ENCODE measurements around the gene PARP15. TPM values are rescaled to one million over a fixed set of nuclear protein-coding genes. Genes with fewer than 3 reads are reported as not detected.
A peak's percentile ranks its signal among the peaks of the same experiment; 100 is the strongest.

The PARP15 gene
- total RNA-seq, 1 donor: 0.72 TPM

DNA sequence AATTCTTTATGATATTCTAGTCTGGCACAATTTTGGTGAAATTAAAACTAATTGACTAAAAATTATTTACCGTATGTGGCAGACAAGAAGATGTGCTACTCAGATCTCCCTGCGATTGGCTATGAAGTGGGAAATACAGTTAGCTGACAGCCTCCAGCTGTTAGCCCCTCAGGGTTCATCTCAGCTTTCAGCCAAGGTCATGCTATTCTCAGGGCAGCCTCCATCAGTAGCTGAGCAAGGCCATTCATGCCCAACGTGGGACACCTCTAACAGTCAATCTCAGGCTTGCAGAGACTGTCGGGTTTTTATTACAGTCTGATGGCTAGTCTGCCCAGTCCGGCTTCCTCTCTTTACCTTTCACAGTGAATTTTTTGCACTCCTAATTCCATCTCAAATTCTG, 20.1 kb upstream of the PARP15 start:
- no peak overlapping the region for H3K4me3 ChIP-seq (ENCODE audit: low read depth, low read length)
- no peak for DNase-seq (ENCODE audit: low read depth)
- TF ChIP-seq, protein P1, sequence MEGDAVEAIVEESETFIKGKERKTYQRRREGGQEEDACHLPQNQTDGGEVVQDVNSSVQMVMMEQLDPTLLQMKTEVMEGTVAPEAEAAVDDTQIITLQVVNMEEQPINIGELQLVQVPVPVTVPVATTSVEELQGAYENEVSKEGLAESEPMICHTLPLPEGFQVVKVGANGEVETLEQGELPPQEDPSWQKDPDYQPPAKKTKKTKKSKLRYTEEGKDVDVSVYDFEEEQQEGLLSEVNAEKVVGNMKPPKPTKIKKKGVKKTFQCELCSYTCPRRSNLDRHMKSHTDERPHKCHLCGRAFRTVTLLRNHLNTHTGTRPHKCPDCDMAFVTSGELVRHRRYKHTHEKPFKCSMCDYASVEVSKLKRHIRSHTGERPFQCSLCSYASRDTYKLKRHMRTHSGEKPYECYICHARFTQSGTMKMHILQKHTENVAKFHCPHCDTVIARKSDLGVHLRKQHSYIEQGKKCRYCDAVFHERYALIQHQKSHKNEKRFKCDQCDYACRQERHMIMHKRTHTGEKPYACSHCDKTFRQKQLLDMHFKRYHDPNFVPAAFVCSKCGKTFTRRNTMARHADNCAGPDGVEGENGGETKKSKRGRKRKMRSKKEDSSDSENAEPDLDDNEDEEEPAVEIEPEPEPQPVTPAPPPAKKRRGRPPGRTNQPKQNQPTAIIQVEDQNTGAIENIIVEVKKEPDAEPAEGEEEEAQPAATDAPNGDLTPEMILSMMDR (IDR thresholded peaks at IDR 0.05; ENCODE audit: insufficient read depth, low read length): no peak

DNA sequence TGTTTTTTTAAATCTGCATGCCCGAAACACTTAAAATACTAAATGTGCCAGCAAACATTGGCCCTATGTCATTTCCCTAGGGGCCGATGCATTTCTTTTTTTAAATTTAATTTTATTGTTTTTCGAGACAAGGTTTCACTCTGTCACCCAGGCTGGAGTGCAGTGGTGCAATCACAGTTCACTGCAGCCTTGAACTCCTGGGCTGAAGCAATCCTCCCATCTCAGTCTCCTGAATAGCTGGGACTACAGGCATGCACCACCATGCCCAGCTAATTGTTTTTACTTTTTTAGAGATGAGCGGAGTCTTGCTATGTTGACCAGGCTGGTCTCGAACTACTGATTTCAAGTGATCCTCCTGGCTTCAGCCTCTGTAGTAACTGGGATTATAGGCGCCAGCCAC, 18.8 kb upstream of the PARP15 start:
- no peak for DNase-seq (ENCODE audit: low read depth)
- H3K4me3 ChIP-seq (ENCODE audit: low read depth, low read length): no peak overlapping the region
- TF ChIP-seq, protein P1 (IDR thresholded peaks at IDR 0.05; ENCODE audit: insufficient read depth, low read length): no peak

GRCh38 chr3:122559906-122560305, 17.5 kb upstream of the PARP15 start:
- no peak for DNase-seq (ENCODE audit: low read depth)
- TF ChIP-seq, protein P1 (IDR thresholded peaks at IDR 0.05; ENCODE audit: insufficient read depth, low read length): no peak
- H3K4me3 ChIP-seq (ENCODE audit: low read depth, low read length): no peak overlapping the region

DNA sequence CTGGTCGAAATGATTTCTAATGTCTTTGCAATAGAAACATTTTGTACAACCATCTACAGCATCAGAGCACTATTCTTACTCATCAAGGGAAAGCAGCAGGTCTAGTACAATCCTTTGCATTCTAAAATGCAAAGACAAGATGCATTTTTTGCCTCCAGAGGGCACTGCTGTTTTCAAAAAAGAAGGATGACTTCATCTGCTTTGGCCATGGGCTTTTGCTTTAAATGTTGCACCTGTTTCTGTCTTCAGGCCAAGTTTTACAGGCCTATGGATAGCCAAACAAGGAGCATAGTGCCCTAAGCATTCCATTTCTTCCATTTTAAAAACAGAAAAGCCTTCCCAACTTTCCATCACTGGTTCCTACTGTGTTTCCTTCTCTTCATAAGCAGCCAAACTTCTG, 16.8 kb upstream of the PARP15 start:
- DNase-seq (ENCODE audit: low read depth): peak; percentile 77
- TF ChIP-seq, protein P1 (IDR thresholded peaks at IDR 0.05; ENCODE audit: insufficient read depth, low read length): peak; percentile 62
- H3K4me3 ChIP-seq (ENCODE audit: low read depth, low read length): no peak overlapping the region

DNA sequence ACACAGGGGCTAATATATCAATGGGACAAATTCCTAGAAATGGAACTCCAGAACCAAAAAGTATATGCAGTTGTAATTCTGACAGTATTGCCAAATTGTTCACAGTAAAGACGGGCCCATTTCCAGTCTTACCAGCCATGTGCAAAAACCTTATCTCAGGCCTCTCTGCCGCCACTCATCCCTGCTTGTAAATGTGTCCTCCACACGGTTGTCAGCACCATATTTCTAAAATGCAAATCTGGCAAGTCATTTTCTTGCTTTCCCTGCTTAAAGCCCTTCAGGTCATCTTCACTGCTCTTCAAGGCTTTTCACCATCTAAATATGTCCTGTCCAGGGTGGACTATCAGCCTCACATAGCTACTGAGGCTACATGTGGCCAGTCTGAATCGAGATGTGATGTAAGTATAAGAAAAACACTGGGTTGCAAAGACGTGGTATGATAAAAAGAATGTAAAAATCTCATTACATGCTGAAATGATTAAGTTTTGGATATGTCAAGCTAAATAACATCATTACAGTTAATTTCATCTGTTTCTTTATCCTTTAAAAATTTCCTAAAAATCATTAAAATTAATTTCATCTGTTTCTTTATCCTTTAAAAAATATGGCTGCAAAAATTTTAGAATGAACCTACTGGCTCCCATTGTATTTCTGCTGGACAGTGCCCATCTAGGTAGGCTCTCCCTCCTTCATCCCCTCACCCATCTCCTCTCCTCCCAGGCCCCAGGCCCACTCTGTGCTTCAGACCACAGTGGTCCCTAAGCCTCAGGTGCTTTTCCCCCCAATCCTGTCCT, 14.3 kb upstream of the PARP15 start:
- TF ChIP-seq, protein P1 (IDR thresholded peaks at IDR 0.05; ENCODE audit: insufficient read depth, low read length): no peak
- DNase-seq (ENCODE audit: low read depth): peak; percentile 31
- H3K4me3 ChIP-seq (ENCODE audit: low read depth, low read length): peak overlapping the region; percentile 85

GRCh38 chr3:122563717-122564025, 13.8 kb upstream of the PARP15 start:
- peak; percentile 32 for DNase-seq (ENCODE audit: low read depth)
- H3K4me3 ChIP-seq (ENCODE audit: low read depth, low read length): peak overlapping the region; percentile 85
- TF ChIP-seq, protein P1 (IDR thresholded peaks at IDR 0.05; ENCODE audit: insufficient read depth, low read length): no peak

All from fibroblast of the aortic adventitia (primary cell).